ENCODE measurements around the gene CDC42SE2. TPM values are rescaled to one million over a fixed set of nuclear protein-coding genes. Genes with fewer than 3 reads are reported as not detected.

CDC42SE2 gene
- total RNA-seq, 1 donor from 2014 or later, result 24.1 TPM

DNA sequence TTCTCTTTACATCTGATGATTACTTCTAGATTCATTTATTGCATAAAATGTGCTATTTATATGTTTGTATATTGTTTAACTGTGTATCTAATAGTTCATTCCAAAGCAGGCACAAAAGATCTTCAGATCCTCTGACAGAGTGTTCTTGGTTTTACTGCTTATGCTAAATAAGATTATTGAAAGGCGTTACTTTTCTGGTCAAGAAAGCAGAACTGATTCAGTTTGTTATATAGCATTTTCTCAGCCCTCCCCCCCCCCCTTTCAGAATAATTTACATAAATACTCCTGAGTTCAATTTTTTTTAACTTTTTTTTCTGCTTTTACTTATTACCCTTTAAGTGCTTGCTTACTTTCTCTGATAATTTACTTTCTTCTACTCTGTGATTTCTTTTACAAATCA lies 15.4 kb downstream of the CDC42SE2 start:
- Mint-ChIP-seq H3K27me3 (ENCODE audit: low read depth) (no peaks in the 10 kb centered on the region), H3K27ac (ENCODE audit: unreplicated experiment) (no peak overlapping the region), H3K4me3 (no peak overlapping the region), H3K36me3 (ENCODE audit: low read depth) (no peaks in the 10 kb centered on the region), H3K4me1 (peaks cover 33% of the 10 kb centered on the region), H3K9me3 (no peaks in the 10 kb centered on the region)
- no peak for DNase-seq (ENCODE audit: low read depth, low spot score)
- TF ChIP-seq, protein P1, sequence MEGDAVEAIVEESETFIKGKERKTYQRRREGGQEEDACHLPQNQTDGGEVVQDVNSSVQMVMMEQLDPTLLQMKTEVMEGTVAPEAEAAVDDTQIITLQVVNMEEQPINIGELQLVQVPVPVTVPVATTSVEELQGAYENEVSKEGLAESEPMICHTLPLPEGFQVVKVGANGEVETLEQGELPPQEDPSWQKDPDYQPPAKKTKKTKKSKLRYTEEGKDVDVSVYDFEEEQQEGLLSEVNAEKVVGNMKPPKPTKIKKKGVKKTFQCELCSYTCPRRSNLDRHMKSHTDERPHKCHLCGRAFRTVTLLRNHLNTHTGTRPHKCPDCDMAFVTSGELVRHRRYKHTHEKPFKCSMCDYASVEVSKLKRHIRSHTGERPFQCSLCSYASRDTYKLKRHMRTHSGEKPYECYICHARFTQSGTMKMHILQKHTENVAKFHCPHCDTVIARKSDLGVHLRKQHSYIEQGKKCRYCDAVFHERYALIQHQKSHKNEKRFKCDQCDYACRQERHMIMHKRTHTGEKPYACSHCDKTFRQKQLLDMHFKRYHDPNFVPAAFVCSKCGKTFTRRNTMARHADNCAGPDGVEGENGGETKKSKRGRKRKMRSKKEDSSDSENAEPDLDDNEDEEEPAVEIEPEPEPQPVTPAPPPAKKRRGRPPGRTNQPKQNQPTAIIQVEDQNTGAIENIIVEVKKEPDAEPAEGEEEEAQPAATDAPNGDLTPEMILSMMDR (conservative IDR thresholded peaks at IDR 0.05), result no peak

DNA sequence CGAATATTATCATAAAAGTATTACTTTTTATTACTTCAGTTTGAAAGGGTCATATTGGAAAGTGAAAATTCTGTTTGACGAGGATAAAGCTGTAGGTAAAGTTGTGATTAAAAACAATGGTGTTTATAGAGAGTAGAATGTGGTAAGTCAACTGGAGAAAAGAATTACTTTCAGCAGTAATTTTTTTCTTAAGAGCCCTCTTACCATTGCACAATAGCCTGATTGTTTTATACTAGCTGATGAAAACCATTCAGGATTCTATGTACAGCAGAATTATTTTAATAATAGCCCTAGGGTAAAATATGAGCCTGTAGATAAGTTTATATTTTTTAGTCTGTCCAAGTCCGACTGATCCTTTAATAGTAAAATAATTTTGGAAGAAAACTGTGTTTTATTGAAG lies 16.6 kb downstream of the CDC42SE2 start:
- H3K27me3 Mint-ChIP-seq (ENCODE audit: low read depth), result no peaks in the 10 kb centered on the region
- TF ChIP-seq, protein P1 (conservative IDR thresholded peaks at IDR 0.05), result no peak
- no peak for DNase-seq (ENCODE audit: low read depth, low spot score)
- H3K27ac Mint-ChIP-seq (ENCODE audit: unreplicated experiment), result no peak overlapping the region
- no peaks in the 10 kb centered on the region for H3K9me3 Mint-ChIP-seq
- H3K4me1 Mint-ChIP-seq, result peaks cover 32% of the 10 kb centered on the region
- H3K36me3 Mint-ChIP-seq (ENCODE audit: low read depth), result no peaks in the 10 kb centered on the region
- no peak overlapping the region for H3K4me3 Mint-ChIP-seq

- peaks cover 35% of the 10 kb centered on the region for H3K4me1 Mint-ChIP-seq
- H3K27me3 Mint-ChIP-seq (ENCODE audit: low read depth), result no peaks in the 10 kb centered on the region
- H3K9me3 Mint-ChIP-seq, result no peaks in the 10 kb centered on the region
- no peak overlapping the region for H3K27ac Mint-ChIP-seq (ENCODE audit: unreplicated experiment)
- TF ChIP-seq, protein P1 (conservative IDR thresholded peaks at IDR 0.05), result no peak
- H3K36me3 Mint-ChIP-seq (ENCODE audit: low read depth), result no peaks in the 10 kb centered on the region
- peak overlapping the region; percentile 2 for H3K4me3 Mint-ChIP-seq
- DNase-seq (ENCODE audit: low read depth, low spot score), result no peak
Measured at GRCh38 chr5:131281133-131281867, 17.4 kb downstream of the CDC42SE2 start.

GRCh38 chr5:131281868-131282234 lies 18.0 kb downstream of the CDC42SE2 start:
- no peaks in the 10 kb centered on the region for H3K36me3 Mint-ChIP-seq (ENCODE audit: low read depth)
- no peaks in the 10 kb centered on the region for H3K27me3 Mint-ChIP-seq (ENCODE audit: low read depth)
- TF ChIP-seq, protein P1 (conservative IDR thresholded peaks at IDR 0.05), result no peak
- no peaks in the 10 kb centered on the region for H3K9me3 Mint-ChIP-seq
- DNase-seq (ENCODE audit: low read depth, low spot score), result no peak
- H3K4me1 Mint-ChIP-seq, result peaks cover 35% of the 10 kb centered on the region
- H3K27ac Mint-ChIP-seq (ENCODE audit: unreplicated experiment), result no peak overlapping the region
- no peak overlapping the region for H3K4me3 Mint-ChIP-seq

GRCh38 chr5:131282235-131282634 lies 18.4 kb downstream of the CDC42SE2 start:
- Mint-ChIP-seq H3K27me3 (ENCODE audit: low read depth) (no peaks in the 10 kb centered on the region), H3K36me3 (ENCODE audit: low read depth) (no peaks in the 10 kb centered on the region), H3K27ac (ENCODE audit: unreplicated experiment) (no peak overlapping the region), H3K9me3 (no peaks in the 10 kb centered on the region), H3K4me3 (no peak overlapping the region), H3K4me1 (peaks cover 35% of the 10 kb centered on the region)
- TF ChIP-seq, protein P1 (conservative IDR thresholded peaks at IDR 0.05), result no peak
- DNase-seq (ENCODE audit: low read depth, low spot score), result no peak
